Fibroblast of skin of scalp (primary cell): Measurements from ENCODE around the gene IER3IP1.
A peak's percentile ranks its signal among the peaks of the same experiment; 100 is the strongest.

Source experiments
- DNase-seq: peaks from one replicate; pipeline ENCODE4 v3.0.0-alpha.2; 2013

Gene IER3IP1

GRCh38 chr18:47158404-47158803, 17.8 kb downstream of the IER3IP1 start:
- peak; percentile 38 for DNase-seq

DNA sequence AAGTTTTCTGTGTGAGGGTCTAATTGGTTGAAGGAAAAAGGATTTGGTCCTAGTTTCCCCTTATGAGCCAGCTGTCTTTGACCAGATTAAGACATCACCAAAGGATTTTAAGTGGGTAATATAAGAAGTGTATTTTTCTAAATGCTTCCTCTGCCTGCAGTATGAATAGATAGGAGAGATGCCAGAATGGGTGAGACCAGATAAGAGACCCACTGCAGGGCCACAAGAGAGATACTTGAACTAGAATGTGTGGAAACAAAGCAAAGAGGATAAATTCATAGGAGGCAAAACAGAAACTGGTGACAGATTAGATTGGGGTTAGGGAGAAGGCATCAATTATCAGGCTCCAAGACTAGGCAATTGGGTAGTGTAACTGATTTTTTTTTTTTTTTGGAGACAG, 24.7 kb downstream of the IER3IP1 start:
- DNase-seq = no peak

DNA sequence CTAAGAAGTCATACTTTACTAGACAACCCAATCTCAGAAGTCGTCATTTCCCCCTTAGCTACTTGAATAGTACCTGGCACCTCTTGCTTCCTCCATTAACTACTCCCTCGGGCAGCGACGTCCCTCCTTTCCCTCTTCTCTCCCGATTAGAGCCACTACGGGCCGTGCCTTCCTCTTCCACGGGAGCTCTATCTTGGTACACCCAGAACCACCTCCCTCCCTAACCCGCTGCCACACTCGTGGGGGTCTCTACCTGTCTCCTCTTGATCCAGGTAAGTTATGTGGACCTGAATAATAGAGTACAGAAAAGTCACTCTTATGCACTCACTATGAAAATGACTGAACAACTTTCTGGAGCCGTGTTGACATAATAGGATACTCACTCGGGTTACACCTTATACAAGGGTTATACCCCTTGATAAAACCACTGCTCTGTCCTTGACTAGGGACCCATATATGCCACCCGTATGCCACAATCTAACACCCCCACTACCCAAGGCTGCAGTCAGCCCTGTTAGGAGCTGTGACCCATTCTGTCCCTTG, 25.3 kb downstream of the IER3IP1 start:
- no peak for DNase-seq

GRCh38 chr18:47150029-47150823, 25.9 kb downstream of the IER3IP1 start, which contains the start of gene HDHD2:
Gene HDHD2, minus strand, starts transcription at chr18:47150500. Its CDS starts 14,061 bp downstream, at chr18:47136439.
- DNase-seq = peak; percentile 81

DNA sequence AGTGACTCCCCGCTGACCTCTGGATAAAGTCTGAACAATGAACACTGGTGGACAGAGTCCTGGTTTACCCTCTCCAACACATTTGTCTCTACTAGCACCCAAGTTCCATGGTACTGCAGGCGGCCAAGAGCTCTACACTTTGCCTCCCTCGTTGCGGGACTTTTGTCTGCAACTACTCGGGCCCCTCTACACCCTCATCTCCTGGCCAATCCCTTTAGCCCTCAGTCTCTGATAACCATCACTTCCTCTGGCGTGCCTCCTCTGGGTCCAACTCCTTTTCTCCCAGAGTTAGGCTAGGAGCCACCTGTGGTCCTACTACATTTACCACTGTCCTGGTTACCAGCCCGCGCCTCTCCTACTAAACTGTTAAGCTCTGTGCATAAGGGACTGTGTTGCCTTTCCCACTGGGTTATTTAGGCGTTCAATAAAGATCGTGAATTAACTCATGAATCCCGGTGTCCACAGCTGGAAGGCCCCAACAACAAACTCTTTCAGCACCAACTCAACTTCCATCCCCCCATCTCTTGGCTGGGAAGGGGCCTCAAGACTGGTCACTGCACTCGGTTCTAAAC, 26.6 kb downstream of the IER3IP1 start:
- DNase-seq = no peak

GRCh38 chr18:47146206-47146605, 30.0 kb downstream of the IER3IP1 start:
- no peak for DNase-seq

DNA sequence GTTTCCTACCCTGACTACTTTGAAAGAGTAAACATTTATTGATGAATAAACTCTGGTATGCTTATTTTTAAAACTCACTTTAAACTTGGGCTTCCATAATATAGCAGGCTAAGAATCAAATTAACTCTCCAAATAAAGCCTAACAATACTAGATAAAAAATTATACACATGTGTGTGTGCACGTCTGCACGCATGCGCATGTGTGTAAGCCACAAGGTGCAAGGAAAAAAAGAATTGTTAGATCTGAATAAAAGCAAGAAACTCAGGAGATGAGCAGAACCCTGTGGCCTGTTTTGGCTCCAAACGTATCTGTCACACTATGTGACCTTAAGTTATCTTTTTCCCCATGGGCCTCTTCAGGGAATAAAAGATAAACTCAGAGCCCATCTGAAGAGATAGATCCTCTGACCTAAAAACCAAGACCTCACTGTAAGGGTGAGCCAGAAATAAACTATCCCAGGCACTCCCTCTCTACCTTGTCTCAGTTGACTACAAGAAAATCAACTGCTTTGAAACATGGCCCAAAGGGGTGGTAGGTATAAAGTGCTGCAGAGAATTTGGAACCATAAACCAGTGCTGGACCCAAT, 32.2 kb downstream of the IER3IP1 start:
- no peak for DNase-seq

GRCh38 chr18:47143153-47143552, 33.0 kb downstream of the IER3IP1 start:
- DNase-seq = no peak

- DNase-seq = no peak
These were observed 34.9 kb downstream of the IER3IP1 start for GRCh38 chr18:47141289-47141688.

DNA sequence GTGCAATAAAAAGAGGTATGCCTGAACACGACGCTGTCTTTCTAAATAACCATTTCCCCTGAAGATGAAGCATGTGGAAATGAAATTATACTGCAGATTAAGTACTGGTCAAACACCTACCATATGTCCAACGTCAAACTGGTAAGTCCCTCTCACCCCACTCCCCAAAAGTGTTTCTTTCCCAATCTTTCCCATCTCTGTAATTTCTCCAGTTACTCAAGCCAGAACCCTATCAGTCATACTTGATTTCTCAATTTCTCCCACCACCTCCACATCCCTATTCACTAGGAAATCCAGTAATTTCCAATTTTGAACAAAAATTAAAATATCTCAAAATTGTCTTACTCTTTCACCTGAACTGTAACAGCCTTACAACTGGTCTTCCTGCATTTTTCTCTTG, 55.0 kb downstream of the IER3IP1 start:
- no peak for DNase-seq

DNA sequence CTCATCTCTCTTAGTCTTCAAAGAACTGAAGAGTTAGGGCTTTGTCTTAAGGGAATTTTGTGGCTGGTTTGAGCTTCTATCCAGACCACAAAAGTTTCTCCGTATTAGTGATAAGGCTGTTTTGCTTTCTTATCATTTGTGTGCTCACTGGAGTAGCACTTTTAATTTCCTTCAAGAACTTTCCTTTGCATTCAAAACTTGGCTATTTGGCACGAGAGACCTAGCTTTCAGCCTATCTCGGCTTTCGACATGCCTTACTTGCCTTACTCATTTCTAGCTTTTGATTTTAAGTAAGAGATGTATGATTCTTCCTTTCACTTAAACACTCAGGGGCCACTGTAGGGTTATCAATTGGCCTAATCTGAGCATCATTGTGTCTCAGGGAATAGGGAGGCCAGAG, 55.7 kb downstream of the IER3IP1 start:
- no peak for DNase-seq

- DNase-seq = peak; percentile 59
These were observed 57.2 kb downstream of the IER3IP1 start for GRCh38 chr18:47118981-47119380.

DNA sequence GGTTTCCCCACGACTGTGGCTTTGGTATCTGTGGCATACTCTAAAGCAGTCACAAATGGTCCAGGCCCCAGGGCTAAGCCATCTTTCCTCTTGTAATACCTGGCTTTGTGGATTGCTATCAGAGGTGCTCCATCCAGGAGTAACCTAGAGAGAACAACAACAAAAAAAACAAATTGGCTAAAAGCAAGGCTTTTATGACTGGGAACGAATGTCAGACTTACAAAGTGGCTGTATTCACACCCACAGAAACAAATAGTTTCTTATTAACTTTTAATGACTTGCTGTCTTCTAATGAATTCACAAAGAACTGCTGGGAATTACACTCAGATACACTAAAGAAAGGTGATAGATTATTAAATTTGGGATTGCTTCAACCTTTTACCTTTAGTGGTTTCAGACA, 61.0 kb downstream of the IER3IP1 start:
- DNase-seq = no peak

DNA sequence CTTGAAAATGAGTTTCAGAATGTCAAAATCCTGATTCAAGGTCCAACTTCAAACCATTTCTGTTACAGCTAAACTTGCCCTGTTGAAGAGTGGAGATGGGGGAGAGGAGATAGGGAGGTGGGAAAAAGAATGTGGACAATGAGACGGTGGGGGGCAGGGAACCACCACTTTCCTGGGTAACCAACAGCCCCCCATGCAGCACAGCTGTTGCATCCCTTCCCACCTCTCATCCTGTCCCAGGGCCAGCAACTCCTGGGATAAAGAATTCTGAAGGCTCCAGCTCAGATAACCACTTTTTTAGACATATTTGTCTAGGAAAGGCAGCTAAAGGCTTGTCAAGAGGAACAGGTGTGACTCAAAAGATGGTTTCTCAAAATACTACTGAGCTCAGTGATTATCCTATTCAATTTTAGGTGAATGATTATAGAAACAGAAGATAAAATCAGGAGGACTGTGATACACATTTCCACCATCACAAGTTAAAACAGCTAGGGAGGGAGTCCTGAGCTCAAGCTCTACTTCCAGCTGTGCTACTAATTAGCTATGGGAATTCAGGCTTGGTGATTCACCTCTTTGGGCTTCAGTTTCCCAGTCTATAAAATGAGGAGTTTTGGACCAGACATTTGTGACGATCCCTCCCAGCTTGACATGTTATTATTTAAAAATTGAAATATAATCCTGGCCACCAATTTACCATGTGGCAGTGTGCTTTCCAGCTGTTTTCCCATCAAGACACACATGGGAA, 62.2 kb downstream of the IER3IP1 start:
- peak; percentile 80 for DNase-seq

- no peak for DNase-seq
These were observed 65.5 kb downstream of the IER3IP1 start for GRCh38 chr18:47110492-47111274.

DNA sequence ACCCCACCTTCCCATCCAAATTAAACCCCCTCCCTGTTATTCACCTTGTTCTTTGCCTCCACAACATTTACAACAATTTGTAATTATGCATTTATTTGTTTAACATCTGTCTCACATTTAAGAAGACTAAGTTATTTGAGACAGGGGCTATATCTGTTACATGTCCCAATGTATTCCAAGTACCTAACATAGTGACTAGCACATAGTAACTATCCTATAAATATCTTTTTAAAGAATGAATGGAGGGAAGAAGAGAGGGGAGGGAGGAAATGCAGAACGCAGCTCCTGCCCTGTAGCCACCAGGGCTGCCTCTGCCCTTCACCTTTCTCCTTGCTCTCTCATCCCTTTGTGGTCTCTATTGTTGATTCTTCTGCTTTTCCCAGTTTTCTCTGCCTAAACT, 66.4 kb downstream of the IER3IP1 start:
- DNase-seq = no peak

- DNase-seq = no peak
These were observed 67.2 kb downstream of the IER3IP1 start for GRCh38 chr18:47108998-47109405.

DNA sequence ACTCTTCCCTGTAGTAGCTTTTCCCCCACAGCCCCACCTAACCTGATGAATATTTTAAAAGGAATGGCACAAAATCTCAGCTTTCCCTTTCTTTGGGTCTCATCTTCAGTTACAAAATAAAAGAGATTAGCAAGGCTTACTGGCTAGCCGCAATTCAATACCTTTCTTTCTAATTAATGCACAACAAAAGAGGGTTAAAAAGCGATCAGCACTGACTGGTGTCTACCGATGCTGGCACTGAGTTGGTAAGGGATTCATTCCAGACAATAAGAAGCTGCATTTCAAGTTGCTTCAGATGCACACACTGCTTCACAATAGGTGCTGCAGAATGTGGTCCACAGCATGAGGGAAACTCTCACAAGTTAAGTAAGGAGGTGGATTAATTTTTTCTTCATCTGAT, 67.8 kb downstream of the IER3IP1 start:
- DNase-seq = no peak
